Adrenal gland (tissue), 12 donors: Measurements from ENCODE around the gene TMEM132D. TPM values are rescaled to one million over a fixed set of nuclear protein-coding genes. Genes with fewer than 3 reads are reported as not detected.

Experiments used
- DNase-seq, 7 donors: peaks; one replicate each; pipeline ENCODE4 v3.0.0-alpha.2; 2019 to 2020
- H3K27ac ChIP-seq, 5 donors: fragments of 200-600 bp; sonication (generic) in 4 of 5; 1 replicate in 3 of 5; 2 replicates in 2 of 5; pipeline versions ENCODE4 v1.5.1 to v1.8.0; 2016 to 2020; ENCODE audit warnings: mild to moderate bottlenecking in 1 of 5
- H3K27me3 ChIP-seq: fragments of 200-600 bp; 2 replicates; pipeline ENCODE4 v1.8.0; 2021
- H3K36me3 ChIP-seq, 2 donors: fragments of 200-600 bp; replicated peaks in 1 of 2; 1 replicate in 1 of 2; 2 replicates in 1 of 2; pipeline versions ENCODE4 v1.5.1 to v1.8.0; 2018 to 2022
- H3K4me1 ChIP-seq, 2 donors: fragments of 200-600 bp; replicated peaks in 1 of 2; 1 replicate in 1 of 2; 2 replicates in 1 of 2; pipeline versions ENCODE4 v1.5.1 to v1.8.0; 2018 to 2021
- H3K4me3 ChIP-seq, 4 donors: fragments of 200-600 bp; sonication (generic) in 3 of 4; one replicate each; pipeline ENCODE4 v1.5.1; 2016 to 2018
- H3K9me3 ChIP-seq, 3 donors: fragments of 200-600 bp; sonication (generic) in 1 of 3; replicated peaks in 1 of 3; 1 replicate in 2 of 3; 2 replicates in 1 of 3; pipeline versions ENCODE4 v1.5.1 to v1.8.0; 2016 to 2021
- CTCF ChIP-seq, 6 experiments: fragments of 450-650 bp in 4 of 6; fragments of 200-600 bp in 2 of 6; sonication (generic) in 1 of 6; IDR thresholded peaks; 1 replicate in 5 of 6; 2 replicates in 1 of 6; pipeline versions ENCODE4 v1.5.1 to v1.8.0; 2016 to 2021; ENCODE audit warnings: antibody characterized with exemption in 6 of 6, mild to moderate bottlenecking in 2 of 6, moderate library complexity in 1 of 6
- POLR2A ChIP-seq, 2 donors: fragments of 450-650 bp; IDR thresholded peaks; one replicate each; pipeline ENCODE4 v1.6.1; 2017; ENCODE audit warnings: antibody characterized with exemption in 2 of 2, mild to moderate bottlenecking in 2 of 2, moderate library complexity in 1 of 2
- WGBS, 4 donors: extraction: QIAGEN DNeasy Blood & Tissue Kit in 2 of 4; methylation state at CpG; one replicate each; pipeline versions ENCODE4 v1.1.5 to v1.1.7; 2013 to 2017; 5-methylcytosine and 5-hydroxymethylcytosine counted together
- intact Hi-C, 2 donors: fragments of 100-400 bp; cut with DNase I; formaldehyde crosslinking; loops; one replicate each; pipeline versions ENCODE4 v1.14.1 to v1.15.0; 2022 to 2023
- polyA plus RNA-seq, 3 donors: library from polyadenylated mRNA; stranded (reverse); fragments of 200-250 nt in 2 of 3; fragments of 350-450 nt in 1 of 3; fragmentation: Illumina TruSeq in 1 of 3; extraction: RNeasy Lipid Tissue Mini Kit (QIAGEN cat#74804) in 1 of 3; gene quantifications; one replicate each; pipeline ENCODE4 v1.2.3, GENCODE V29; 2013 to 2014
- total RNA-seq, 9 donors: library from RNA; depleted of rRNA in 4 of 9; stranded (reverse); fragments of >200 nt in 4 of 9; fragments of 120-200 nt in 1 of 9; fragmentation: NEBNext Ultra II Directional in 1 of 9; extraction: Animal tissue kit (Norgen Biotek cat#: 25700) in 1 of 9; gene quantifications; one replicate each; pipeline versions ENCODE4 v1.1.0 to v1.2.4, GENCODE V29; 2013 to 2023
- donor health status: healthy with polysubstance abuse.
- donor health status: Bipolar disorder and iron deficiency.
- donor health status: DM: yes; HTN: yes; CAD: no.
- donor health status: DM: no; HTN: no; CAD: no.
- donor health status: DM: no; HTN: no; CAD: no.
- donor health status: DM: yes; HTN: yes; CAD: no.

TMEM132D gene
- total and polyA plus RNA-seq, 12 donors = 0.03 to 0.83 (median 0.35) TPM; not detected in 8

GRCh38 chr12:129886541-129886940 is 17.3 kb downstream of the TMEM132D start:
- intact Hi-C loops = no loop called here
- no peak for DNase-seq
- 58 to 76% (median 64%) methylated on average over 5 of the region's 5 CpGs for WGBS, 4 donors

GRCh38 chr12:129885287-129885686 is 18.5 kb downstream of the TMEM132D start:
- Histone ChIP-seq H3K9me3 (no peaks in the 10 kb centered on the region), H3K4me1 (no peaks in the 10 kb centered on the region), H3K4me3 (no peak overlapping the region), H3K36me3 (no peaks in the 10 kb centered on the region), H3K27me3 (no peaks in the 10 kb centered on the region), H3K27ac (no peak overlapping the region)
- no peak for DNase-seq
- TF ChIP-seq CTCF (IDR thresholded peaks at IDR 0.05) = no peak
- no peak for TF ChIP-seq POLR2A (IDR thresholded peaks at IDR 0.05)
- WGBS, 4 donors = 24 to 41% (median 32%) methylated on average over 3 of the region's 3 CpGs
- intact Hi-C loops = no loop called here

More at GRCh38 chr12:129886541-129886940, 17.3 kb downstream of the TMEM132D start:
- H3K9me3 ChIP-seq = no peaks in the 10 kb centered on the region
- no peak for TF ChIP-seq CTCF (IDR thresholded peaks at IDR 0.05)
- no peak for TF ChIP-seq POLR2A (IDR thresholded peaks at IDR 0.05)
- no peak overlapping the region for H3K27ac ChIP-seq
- no peak overlapping the region for H3K4me3 ChIP-seq
- H3K36me3 ChIP-seq = no peaks in the 10 kb centered on the region
- H3K4me1 ChIP-seq = no peaks in the 10 kb centered on the region
- H3K27me3 ChIP-seq = no peaks in the 10 kb centered on the region

- WGBS, 4 donors = 86 to 93% (median 89%) methylated on average over 11 of the region's 11 CpGs
- no peaks in the 10 kb centered on the region for H3K9me3 ChIP-seq
- intact Hi-C loops = no loop called here
- H3K4me1 ChIP-seq = no peaks in the 10 kb centered on the region
- no peak overlapping the region for H3K4me3 ChIP-seq
- DNase-seq = no peak
- no peaks in the 10 kb centered on the region for H3K36me3 ChIP-seq
- H3K27me3 ChIP-seq = no peaks in the 10 kb centered on the region
- no peak overlapping the region for H3K27ac ChIP-seq
- TF ChIP-seq POLR2A (IDR thresholded peaks at IDR 0.05) (no peak), CTCF (IDR thresholded peaks at IDR 0.05) (no peak)
These were observed 26.4 kb downstream of the TMEM132D start for GRCh38 chr12:129877411-129877810.

- intact Hi-C loops = no loop called here
- no peak for DNase-seq
- Histone ChIP-seq H3K4me3 (no peak overlapping the region), H3K36me3 (no peaks in the 10 kb centered on the region), H3K27ac (no peak overlapping the region), H3K4me1 (no peaks in the 10 kb centered on the region), H3K27me3 (no peaks in the 10 kb centered on the region), H3K9me3 (no peaks in the 10 kb centered on the region)
- TF ChIP-seq POLR2A (IDR thresholded peaks at IDR 0.05) (no peak), CTCF (IDR thresholded peaks at IDR 0.05) (no peak)
- WGBS, 4 donors = 71 to 80% (median 74%) methylated on average over 6 of the region's 6 CpGs
These were observed 30.0 kb downstream of the TMEM132D start for GRCh38 chr12:129873833-129874208.
